IPS-15b (cell line): ENCODE results near the gene CD164.
A peak's percentile ranks its signal among the peaks of the same experiment; 100 is the strongest.

Experiments used
- H3K27me3 ChIP-seq: one replicate; pipeline ENCODE4 v1.6.1; 2013; ENCODE audit warnings: low read length; ENCODE audit not compliant: control insufficient read depth, insufficient read depth
- H3K36me3 ChIP-seq: one replicate; pipeline ENCODE4 v1.6.1; 2013; ENCODE audit warnings: low read length; ENCODE audit not compliant: control insufficient read depth, insufficient read depth
- H3K4me1 ChIP-seq: one replicate; pipeline ENCODE4 v1.6.1; 2013; ENCODE audit warnings: mild to moderate bottlenecking, low read length; ENCODE audit not compliant: control insufficient read depth, insufficient read depth
- H3K4me3 ChIP-seq: one replicate; pipeline ENCODE4 v1.5.1; 2013; ENCODE audit warnings: low read depth, low read length
- H3K9ac ChIP-seq: one replicate; pipeline ENCODE4 v1.6.1; 2013; ENCODE audit warnings: low read depth, mild to moderate bottlenecking, low read length
- H3K9me3 ChIP-seq: one replicate; pipeline ENCODE4 v1.6.1; 2013; ENCODE audit warnings: mild to moderate bottlenecking, low read length; ENCODE audit not compliant: control insufficient read depth, insufficient read depth

Gene CD164

GRCh38 chr6:109393157-109393885 is 11.1 kb upstream of the CD164 start:
- Histone ChIP-seq H3K4me1 (no peaks in the 10 kb centered on the region), H3K4me3 (no peak overlapping the region), H3K27me3 (no peaks in the 10 kb centered on the region), H3K36me3 (no peaks in the 10 kb centered on the region), H3K9ac (no peak overlapping the region), H3K9me3 (no peaks in the 10 kb centered on the region)

GRCh38 chr6:109389650-109390274 is 7.5 kb upstream of the CD164 start:
- no peaks in the 10 kb centered on the region for H3K27me3 ChIP-seq
- no peak overlapping the region for H3K9ac ChIP-seq
- H3K9me3 ChIP-seq: no peaks in the 10 kb centered on the region
- no peaks in the 10 kb centered on the region for H3K4me1 ChIP-seq
- H3K36me3 ChIP-seq: no peaks in the 10 kb centered on the region
- H3K4me3 ChIP-seq: no peak overlapping the region

- Histone ChIP-seq H3K4me3 (no peak overlapping the region), H3K9ac (no peak overlapping the region), H3K9me3 (no peaks in the 10 kb centered on the region), H3K4me1 (peaks cover 3% of the 10 kb centered on the region), H3K36me3 (no peaks in the 10 kb centered on the region), H3K27me3 (no peaks in the 10 kb centered on the region)
Measured at GRCh38 chr6:109388265-109388664, 6.0 kb upstream of the CD164 start.

GRCh38 chr6:109383438-109383940 is 1.2 kb upstream of the CD164 start:
- Histone ChIP-seq H3K4me3 (peak overlapping the region; percentile 78), H3K9me3 (no peaks in the 10 kb centered on the region), H3K9ac (no peak overlapping the region), H3K4me1 (peaks cover 3% of the 10 kb centered on the region), H3K27me3 (no peaks in the 10 kb centered on the region), H3K36me3 (no peaks in the 10 kb centered on the region)

GRCh38 chr6:109382576-109383437 is 540 bp upstream of the CD164 start:
- Histone ChIP-seq H3K27me3 (no peaks in the 10 kb centered on the region), H3K9ac (peak overlapping the region; percentile 100), H3K4me3 (peak overlapping the region; percentile 78), H3K4me1 (peaks cover 3% of the 10 kb centered on the region), H3K36me3 (no peaks in the 10 kb centered on the region), H3K9me3 (no peaks in the 10 kb centered on the region)

GRCh38 chr6:109381061-109381746 is 1.1 kb downstream of the CD164 start:
- Histone ChIP-seq H3K9ac (peak overlapping the region; percentile 100), H3K36me3 (peaks cover 12% of the 10 kb centered on the region), H3K4me3 (peak overlapping the region; percentile 78), H3K27me3 (no peaks in the 10 kb centered on the region), H3K9me3 (no peaks in the 10 kb centered on the region), H3K4me1 (peaks cover 3% of the 10 kb centered on the region)

GRCh38 chr6:109379711-109380110 is 2.6 kb downstream of the CD164 start:
- Histone ChIP-seq H3K36me3 (peaks cover 13% of the 10 kb centered on the region), H3K9me3 (no peaks in the 10 kb centered on the region), H3K4me3 (peak overlapping the region; percentile 78), H3K27me3 (no peaks in the 10 kb centered on the region), H3K9ac (no peak overlapping the region), H3K4me1 (peaks cover 3% of the 10 kb centered on the region)

- Histone ChIP-seq H3K27me3 (no peaks in the 10 kb centered on the region), H3K4me1 (no peaks in the 10 kb centered on the region), H3K36me3 (peaks cover 13% of the 10 kb centered on the region), H3K9ac (no peak overlapping the region), H3K4me3 (no peak overlapping the region), H3K9me3 (no peaks in the 10 kb centered on the region)
Measured at GRCh38 chr6:109377717-109378116, 4.5 kb downstream of the CD164 start.

GRCh38 chr6:109374326-109374892 is 7.9 kb downstream of the CD164 start:
- no peaks in the 10 kb centered on the region for H3K27me3 ChIP-seq
- peaks cover 13% of the 10 kb centered on the region for H3K36me3 ChIP-seq
- no peaks in the 10 kb centered on the region for H3K9me3 ChIP-seq
- H3K4me3 ChIP-seq: no peak overlapping the region
- H3K4me1 ChIP-seq: no peaks in the 10 kb centered on the region
- no peak overlapping the region for H3K9ac ChIP-seq

- Histone ChIP-seq H3K4me1 (no peaks in the 10 kb centered on the region), H3K9me3 (no peaks in the 10 kb centered on the region), H3K9ac (no peak overlapping the region), H3K4me3 (no peak overlapping the region), H3K27me3 (no peaks in the 10 kb centered on the region), H3K36me3 (peaks cover 13% of the 10 kb centered on the region)
Measured at GRCh38 chr6:109373762-109374161, 8.5 kb downstream of the CD164 start.

- no peak overlapping the region for H3K4me3 ChIP-seq
- no peaks in the 10 kb centered on the region for H3K9me3 ChIP-seq
- no peak overlapping the region for H3K9ac ChIP-seq
- H3K27me3 ChIP-seq: no peaks in the 10 kb centered on the region
- H3K4me1 ChIP-seq: no peaks in the 10 kb centered on the region
- H3K36me3 ChIP-seq: peaks cover 13% of the 10 kb centered on the region
Measured at GRCh38 chr6:109373331-109373730, 8.9 kb downstream of the CD164 start.
